ENCODE data around the gene ZIC4.

ZIC4 gene

GRCh38 chr3:147398813-147399534 is 7.4 kb downstream of the ZIC4 start:
- Histone ChIP-seq H3K27ac (no peak overlapping the region), H3K4me3 (no peak overlapping the region)
- TF ChIP-seq, protein P1, sequence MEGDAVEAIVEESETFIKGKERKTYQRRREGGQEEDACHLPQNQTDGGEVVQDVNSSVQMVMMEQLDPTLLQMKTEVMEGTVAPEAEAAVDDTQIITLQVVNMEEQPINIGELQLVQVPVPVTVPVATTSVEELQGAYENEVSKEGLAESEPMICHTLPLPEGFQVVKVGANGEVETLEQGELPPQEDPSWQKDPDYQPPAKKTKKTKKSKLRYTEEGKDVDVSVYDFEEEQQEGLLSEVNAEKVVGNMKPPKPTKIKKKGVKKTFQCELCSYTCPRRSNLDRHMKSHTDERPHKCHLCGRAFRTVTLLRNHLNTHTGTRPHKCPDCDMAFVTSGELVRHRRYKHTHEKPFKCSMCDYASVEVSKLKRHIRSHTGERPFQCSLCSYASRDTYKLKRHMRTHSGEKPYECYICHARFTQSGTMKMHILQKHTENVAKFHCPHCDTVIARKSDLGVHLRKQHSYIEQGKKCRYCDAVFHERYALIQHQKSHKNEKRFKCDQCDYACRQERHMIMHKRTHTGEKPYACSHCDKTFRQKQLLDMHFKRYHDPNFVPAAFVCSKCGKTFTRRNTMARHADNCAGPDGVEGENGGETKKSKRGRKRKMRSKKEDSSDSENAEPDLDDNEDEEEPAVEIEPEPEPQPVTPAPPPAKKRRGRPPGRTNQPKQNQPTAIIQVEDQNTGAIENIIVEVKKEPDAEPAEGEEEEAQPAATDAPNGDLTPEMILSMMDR (IDR thresholded peaks at IDR 0.05): no peak
- DNase-seq (ENCODE audit: low spot score): peak; percentile 14

DNA sequence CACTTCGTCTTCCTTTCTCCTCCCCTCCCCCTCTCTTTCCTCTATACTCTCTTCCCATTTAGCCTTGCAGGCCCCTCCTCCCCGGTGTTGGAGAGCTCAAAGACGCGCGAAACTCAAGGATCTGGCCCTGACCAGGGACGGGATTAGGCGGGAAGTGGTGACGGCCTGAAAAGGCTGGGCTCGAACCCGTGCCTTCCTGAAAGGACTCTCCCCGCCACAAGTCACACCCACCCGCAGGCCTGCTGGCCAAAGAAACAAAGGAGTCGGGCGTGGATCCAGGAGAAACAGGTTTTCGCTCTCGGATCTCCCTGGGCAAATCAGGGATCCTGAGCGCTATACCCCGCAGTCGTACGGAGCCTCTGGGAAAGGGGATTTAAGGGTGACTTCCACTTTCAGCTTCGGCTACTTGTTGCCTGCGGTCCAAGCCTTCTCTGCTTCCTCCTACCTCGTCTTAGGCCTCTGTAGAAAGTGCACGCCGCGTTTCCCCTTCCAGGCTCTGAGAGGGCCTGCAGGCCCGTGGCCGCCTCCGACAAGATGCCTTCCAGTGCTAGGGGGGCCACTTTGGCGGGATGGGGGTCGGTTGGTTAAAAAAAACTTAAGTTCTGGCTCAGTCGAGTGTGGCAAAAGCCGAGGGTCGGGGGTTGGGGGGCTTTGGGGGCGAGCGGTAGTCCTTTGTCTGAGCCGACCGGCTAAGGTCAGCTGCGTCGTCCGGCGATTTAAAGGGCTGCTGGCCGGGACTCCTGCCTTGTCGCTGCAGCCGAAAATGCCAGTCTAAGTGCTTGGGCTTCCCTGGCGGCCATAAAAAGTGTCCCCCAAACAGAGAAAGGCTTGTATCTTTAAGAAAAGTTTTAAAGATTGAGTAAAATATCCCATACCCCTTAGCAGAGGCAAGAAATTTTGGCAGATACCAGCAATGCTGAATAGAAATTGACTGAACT is 8.2 kb downstream of the ZIC4 start:
- DNase-seq (ENCODE audit: low spot score): peak; percentile 33
- TF ChIP-seq, protein P1 (IDR thresholded peaks at IDR 0.05): no peak
- H3K27ac ChIP-seq: no peak overlapping the region
- peak overlapping the region; percentile 18 for H3K4me3 ChIP-seq

GRCh38 chr3:147397155-147397874 is 9.0 kb downstream of the ZIC4 start:
- TF ChIP-seq, protein P1 (IDR thresholded peaks at IDR 0.05): no peak
- no peak overlapping the region for H3K4me3 ChIP-seq
- DNase-seq (ENCODE audit: low spot score): peak; percentile 66
- no peak overlapping the region for H3K27ac ChIP-seq

DNA sequence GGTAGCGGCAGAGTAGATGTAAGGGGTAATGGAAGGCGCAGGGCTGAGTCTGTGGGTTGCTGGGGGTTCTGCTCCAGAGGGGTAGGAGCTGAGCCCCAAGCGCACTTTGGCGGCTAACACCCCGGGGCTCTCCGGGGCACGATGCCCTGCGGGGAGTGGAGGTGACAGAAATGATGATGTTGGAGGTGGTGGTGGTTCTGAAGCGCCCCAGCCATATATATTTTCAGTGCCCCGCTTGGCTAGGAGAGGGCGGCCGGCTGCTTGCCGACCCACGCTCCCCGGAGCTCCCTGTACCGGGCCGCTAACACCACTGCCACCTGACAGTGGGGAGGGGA is 9.7 kb downstream of the ZIC4 start:
- Histone ChIP-seq H3K4me3 (peak overlapping the region; percentile 3), H3K27ac (no peak overlapping the region)
- TF ChIP-seq, protein P1 (IDR thresholded peaks at IDR 0.05): no peak
- no peak for DNase-seq (ENCODE audit: low spot score)

DNA sequence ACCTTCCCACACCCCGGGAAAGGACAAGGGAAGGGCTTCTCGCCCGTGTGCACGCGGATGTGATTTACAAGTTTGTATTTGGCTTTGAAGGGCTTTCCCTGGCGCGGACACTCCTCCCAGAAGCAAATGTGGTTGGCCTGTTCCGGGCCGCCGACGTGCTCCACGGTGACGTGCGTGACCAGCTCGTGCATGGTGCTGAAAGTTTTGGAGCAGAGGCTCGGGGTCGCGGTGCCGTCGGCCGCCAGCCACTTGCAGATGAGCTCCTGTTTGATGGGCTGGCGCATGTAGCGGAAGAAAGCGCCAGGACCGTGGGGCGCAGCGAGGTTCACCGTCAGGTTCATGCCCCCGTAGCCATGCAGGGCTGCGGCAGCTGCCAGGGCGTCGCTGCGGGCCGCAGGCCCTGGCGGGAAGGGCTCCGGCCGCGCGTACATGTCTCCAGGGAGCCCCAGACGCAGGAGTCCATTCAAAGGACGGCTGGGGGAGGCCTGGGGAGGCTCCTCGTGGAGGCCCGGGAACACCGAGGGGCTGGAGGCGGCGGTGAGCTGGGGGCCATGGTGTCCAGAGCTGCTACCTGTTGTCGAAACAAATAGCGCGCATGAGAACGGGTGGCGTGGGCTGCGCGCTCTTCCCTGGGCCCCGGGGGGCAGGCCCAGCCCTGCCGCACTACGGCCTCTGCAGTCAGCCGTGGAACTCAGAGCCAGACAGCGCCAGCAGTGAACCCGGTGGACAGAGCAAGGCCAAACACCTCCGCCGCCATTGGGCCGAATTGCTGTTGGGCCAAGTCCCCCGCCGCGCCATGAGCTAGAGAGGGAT is 10.2 kb downstream of the ZIC4 start:
- H3K4me3 ChIP-seq: peak overlapping the region; percentile 3
- DNase-seq (ENCODE audit: low spot score): peak; percentile 46
- H3K27ac ChIP-seq: no peak overlapping the region
- TF ChIP-seq, protein P1 (IDR thresholded peaks at IDR 0.05): no peak

GRCh38 chr3:147394884-147395225 is 11.5 kb downstream of the ZIC4 start:
- Histone ChIP-seq H3K4me3 (no peak overlapping the region), H3K27ac (no peak overlapping the region)
- TF ChIP-seq, protein P1 (IDR thresholded peaks at IDR 0.05): no peak
- DNase-seq (ENCODE audit: low spot score): no peak
